ENCODE results near the gene RNF141.

The RNF141 gene

DNA sequence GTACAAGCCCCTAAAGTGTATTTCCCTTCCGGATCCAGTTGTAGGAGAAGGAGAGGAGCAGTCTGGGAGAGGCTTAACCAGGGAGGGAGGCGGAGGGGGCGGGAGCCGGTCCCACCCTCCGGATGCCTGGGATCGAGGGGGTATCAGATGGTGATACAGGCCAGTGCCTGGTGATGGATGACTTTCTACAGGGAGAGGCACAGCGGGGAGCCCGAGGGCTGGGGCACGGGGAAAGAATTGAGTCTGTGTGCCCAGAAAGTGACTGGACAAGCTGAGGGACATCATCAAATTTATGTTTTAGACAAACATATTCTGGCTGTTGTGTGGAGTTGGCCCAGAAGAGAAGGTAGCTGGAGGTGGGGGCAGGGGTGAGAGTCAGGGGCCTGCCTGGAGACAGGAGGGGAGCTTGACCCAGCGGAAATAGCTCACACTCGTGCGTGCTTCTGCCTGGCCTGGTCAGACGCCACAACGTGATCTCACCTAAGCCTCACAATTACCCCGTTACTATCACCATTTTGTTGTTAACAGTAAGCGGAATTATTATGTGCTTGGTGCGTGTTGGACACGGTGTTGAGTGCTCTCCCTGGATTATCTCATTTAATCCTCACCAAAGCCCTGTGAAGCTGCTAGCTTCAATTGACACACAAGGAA lies 43.5 kb downstream of the RNF141 start:
- DNase-seq (ENCODE audit: low read depth), result no peak

DNA sequence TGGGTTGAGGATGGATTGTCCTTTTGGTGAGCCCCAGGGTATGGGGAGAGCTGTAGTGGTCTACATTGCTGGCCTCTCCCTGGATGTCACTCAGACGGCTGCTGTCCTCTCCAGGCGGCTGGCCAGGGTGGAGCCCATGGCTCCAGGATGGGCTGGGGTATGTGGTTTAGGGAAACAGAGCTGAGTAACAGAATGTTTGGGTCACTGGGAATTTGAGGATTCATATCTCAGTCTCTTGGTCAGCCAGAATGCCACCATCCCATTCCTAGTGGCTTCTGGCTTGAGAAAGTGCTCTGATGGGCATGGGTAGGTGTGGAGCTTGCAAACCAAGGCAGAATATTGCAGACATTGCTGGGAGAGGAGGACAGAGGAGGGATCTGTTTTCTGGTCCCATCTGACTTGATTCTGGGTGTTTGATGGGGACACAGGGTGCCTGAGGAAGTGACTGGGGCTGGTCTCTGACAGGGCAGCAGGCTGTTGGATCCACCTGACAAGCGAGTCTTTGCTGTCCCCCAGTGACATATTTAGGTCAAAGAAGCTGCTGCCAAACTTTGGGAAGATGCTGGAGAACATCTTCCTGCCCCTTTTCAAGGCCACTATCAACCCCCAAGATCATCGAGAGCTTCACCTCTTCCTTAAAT lies 44.6 kb downstream of the RNF141 start:
- no peak for DNase-seq (ENCODE audit: low read depth)

DNA sequence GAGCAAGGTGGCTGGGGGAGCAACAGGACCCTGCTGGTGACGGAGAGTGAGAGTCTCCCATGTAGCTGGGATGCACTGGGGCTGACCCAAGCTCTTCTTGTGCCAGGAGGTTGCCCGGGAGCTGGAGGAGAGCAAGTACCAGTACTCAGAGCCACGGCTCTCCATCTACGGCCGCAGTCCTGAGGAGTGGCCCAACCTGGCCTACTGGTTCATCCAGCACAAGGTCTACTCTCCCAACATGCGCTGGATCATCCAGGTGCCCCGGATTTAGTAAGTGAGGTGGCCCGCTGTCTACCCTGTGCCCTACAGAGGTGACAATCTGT lies 45.6 kb downstream of the RNF141 start:
- no peak for DNase-seq (ENCODE audit: low read depth)

DNA sequence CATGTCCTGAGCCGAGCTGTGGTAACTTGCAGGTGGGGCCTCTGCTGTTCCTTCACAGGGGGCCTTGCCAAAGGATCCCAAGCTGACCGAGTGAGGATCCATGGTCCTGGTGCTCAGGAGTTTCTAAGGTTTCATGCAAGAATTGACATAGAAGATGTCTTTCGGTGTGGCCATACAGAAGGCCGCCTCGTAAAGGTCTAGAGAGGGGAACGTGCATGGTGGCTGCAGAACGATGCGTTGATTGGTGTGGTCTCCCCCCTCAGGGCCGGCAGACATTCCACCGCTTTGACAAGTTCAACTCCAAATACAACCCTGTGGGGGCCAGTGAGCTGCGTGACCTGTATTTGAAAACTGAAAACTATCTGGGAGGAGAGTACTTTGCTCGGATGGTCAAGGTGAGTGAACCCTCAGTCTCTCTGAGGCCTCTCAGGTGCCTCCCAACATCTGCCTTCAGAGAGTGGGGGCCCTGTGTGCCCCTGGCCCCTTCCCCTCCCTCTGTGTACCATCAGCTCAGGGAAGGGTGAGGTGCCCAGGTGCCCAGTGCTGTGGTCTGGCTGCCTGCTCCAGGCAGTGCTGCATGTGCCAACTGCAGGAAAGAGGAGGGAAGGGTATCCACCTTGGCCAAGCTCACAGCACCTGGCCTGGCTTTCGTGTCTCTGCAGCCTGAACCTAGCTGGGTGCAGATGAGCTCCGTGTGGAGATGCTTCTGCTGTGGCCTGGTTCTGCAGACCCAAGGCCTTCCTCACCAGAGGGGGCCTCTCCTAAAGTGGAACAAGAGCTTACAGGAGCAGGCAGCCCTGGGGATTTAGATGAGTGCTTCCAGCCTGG lies 46.1 kb downstream of the RNF141 start:
- no peak for DNase-seq (ENCODE audit: low read depth)

- DNase-seq (ENCODE audit: low read depth), result no peak
These were observed 47.8 kb downstream of the RNF141 start for GRCh38 chr11:10493041-10493663.

DNA sequence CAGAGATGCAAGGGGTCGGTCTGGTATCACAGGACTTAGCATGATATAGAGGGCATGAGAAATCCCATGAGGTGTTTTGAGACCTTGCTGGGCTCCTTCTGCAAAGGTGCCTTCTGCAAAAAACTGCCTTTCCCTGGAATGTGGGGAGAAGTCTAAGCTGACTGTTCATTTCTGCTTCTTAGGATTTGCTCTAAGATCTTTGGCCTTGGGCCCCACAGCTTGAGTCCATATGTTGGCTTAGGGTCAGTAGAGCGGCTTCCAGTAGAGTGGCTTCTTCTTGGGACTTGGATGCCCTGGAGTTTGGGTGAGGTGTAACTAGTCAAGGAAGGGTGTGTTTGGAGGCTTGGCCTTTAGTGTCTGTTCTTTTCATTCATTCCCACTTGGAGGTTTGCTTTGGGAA lies 48.9 kb downstream of the RNF141 start:
- DNase-seq (ENCODE audit: low read depth), result no peak

DNA sequence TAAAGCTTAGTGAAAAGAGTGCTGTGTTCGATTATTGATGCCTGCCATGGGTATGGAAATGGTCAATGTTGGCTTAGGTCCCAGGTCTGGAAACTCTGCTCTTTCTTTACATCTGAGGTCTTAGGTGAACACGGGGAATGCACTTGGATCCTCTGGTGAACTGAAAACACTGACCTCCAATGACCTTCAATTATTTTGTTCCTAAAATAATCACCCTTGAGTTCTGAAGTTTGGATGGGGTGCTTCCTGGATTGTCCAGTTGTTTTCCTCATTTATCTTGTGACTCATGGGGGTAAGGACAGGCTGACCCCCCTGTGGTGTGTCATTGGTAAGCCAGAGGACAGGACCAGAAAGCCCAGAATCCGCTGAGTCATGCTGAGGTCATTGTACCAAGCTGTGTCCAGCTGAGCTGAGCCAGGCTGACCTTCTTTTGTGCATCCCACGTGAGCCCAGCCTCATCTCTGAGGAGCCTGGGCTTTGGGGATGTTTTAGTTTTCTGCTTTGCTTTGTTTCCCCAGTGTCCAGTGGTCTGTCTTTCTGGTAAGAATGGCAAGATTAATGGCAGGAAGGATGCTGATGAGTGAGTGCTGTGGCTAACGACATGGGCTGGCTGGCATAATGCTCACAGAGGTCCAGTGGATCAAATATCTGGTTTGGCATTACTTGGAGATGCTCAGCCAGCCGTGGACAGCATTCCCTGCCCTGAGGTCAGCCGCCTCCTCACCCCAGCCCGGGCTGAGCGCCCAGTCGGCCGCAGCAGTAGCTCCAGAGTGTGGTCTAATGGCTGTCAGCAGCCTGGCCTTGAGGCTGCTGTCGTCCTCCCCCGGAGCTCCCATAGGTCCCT lies 50.4 kb downstream of the RNF141 start:
- DNase-seq (ENCODE audit: low read depth), result no peak

GRCh38 chr11:10490032-10490397 lies 51.0 kb downstream of the RNF141 start:
- DNase-seq (ENCODE audit: low read depth), result no peak

- DNase-seq (ENCODE audit: low read depth), result no peak
These were observed 51.9 kb downstream of the RNF141 start for GRCh38 chr11:10488934-10489691.

GRCh38 chr11:10488121-10488933 lies 52.7 kb downstream of the RNF141 start:
- no peak for DNase-seq (ENCODE audit: low read depth)

- DNase-seq (ENCODE audit: low read depth), result no peak
These were observed 53.9 kb downstream of the RNF141 start for GRCh38 chr11:10487002-10487647.

GRCh38 chr11:10486161-10486840 lies 54.7 kb downstream of the RNF141 start:
- DNase-seq (ENCODE audit: low read depth), result no peak

DNA sequence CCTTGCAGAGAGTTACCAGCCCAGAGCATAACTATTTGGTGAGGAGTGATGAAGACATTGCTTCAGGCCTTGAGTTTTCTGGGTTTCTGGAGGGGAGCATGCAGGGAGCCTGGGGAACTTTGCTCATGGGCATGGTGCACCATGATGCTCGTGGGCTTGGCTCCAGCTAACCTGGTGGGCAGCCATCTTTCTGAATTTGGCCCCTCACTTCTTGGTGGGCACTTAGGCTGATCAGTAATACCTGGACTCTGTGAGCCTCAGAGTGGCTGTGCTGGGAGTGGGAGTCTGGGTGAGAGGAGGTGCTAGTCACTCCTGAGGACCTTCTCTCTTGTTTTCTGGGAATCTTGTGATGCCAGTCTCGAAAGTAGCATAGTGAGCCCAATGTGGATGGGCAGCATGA lies 55.3 kb downstream of the RNF141 start:
- DNase-seq (ENCODE audit: low read depth), result no peak

- no peak for DNase-seq (ENCODE audit: low read depth)
These were observed 56.4 kb downstream of the RNF141 start for GRCh38 chr11:10484461-10485180.

DNA sequence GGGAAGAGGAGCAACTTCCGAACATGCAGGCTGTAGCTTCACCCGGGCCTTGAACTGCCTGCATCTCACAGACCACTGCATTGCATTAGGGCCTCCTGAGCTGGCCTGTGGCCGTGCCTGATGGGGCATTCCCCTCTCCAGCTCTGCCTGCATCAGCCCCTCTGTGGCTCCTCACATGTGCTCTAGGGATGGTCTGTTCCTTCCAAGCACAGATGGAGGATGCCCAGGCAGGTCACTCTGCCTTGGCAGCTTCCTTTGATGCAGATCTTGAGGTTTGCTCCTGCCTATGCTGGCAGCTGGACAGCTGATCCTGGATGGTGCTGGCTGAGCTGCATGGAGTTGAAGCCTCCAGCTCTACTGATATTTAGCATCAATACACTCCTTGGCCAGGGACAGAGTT lies 57.4 kb downstream of the RNF141 start:
- DNase-seq (ENCODE audit: low read depth), result no peak

DNA sequence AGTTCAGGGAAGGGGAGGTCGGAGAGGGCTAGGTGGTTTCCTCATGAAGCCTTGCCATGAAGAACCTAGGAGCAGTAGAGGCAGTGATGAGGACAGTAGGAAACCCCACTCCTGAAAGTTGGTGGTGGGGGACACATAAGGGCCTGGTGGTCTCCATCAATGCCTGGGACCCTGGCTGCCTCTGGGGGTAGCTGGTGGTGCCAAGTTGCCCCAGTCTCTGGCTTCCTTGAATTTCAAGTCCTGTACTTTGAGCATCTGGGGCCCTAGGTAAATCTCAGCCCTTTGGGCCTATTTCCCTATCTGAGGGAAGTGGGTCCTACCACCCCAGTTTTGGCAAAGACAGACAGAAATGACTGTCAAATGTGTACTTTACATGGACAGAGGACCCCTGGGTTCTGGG lies 57.8 kb downstream of the RNF141 start:
- DNase-seq (ENCODE audit: low read depth), result no peak

DNA sequence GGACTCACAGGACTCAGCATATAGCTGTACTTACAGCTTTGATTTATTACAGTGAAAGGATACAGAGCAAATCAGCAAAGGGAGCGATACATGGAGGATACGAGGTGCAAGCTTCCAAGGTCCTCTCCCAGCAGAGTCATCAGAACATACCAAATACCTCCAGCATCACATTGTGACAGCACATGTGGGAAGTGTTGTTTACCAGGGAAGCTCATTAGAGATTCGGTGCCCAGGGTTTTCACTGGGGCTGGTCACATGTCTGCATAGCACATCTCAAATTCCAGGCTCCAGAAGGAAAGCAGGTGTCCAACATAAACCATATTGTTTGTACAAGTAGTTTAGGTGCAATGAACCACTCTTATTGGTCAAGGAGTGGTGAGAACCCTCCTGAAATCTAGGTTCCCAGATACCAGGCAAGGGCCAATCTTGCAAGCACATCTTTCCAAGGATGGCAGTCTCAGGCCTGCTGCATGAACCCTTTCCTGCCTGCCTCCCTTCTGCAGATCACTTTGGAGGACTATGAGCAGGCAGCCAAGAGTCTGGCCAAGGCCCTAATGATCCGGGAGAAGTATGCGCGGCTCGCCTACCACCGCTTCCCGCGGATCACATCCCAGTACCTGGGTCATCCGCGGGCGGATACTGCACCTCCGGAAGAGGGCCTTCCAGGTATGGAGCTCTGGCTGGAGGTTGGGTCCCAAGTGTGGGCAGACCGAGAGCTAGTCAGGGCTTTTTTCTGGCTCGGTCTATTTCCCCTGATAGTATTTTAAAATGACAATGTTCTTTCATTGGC lies 59.2 kb downstream of the RNF141 start:
- DNase-seq (ENCODE audit: low read depth), result no peak

- DNase-seq (ENCODE audit: low read depth), result no peak
These were observed 60.2 kb downstream of the RNF141 start for GRCh38 chr11:10480760-10481159.

All from activated T-cell treated with anti-CD3 and anti-CD28 coated beads for 1 hour (primary cell).